ENCODE data around the gene DBI.

GRCh38 chr2:119415630-119416029, 48.9 kb downstream of the DBI start:
- TF ChIP-seq CTCF (IDR thresholded peaks at IDR 0.05) (no peak), POLR2AphosphoS5 (IDR thresholded peaks at IDR 0.05) (no peak), POLR2A (IDR thresholded peaks at IDR 0.05) (no peak)

Measured in prostate gland (tissue), 2 donors.